T follicular helper cell (primary cell): ENCODE results near the gene SRRM2.

Source experiments
- DNase-seq: peaks from one replicate; pipeline ENCODE4 v3.0.0-alpha.2; 2020; ENCODE audit warnings: low read depth

The SRRM2 gene

GRCh38 chr16:2762711-2763110, 10.3 kb downstream of the SRRM2 start:
- DNase-seq = no peak

- no peak for DNase-seq
These were observed 10.7 kb downstream of the SRRM2 start for GRCh38 chr16:2763173-2763572.

- DNase-seq = no peak
These were observed 12.3 kb downstream of the SRRM2 start for GRCh38 chr16:2764718-2765117.

- DNase-seq = no peak
These were observed 13.3 kb downstream of the SRRM2 start for GRCh38 chr16:2765462-2766404.

GRCh38 chr16:2766430-2767139, 14.1 kb downstream of the SRRM2 start:
- no peak for DNase-seq

- no peak for DNase-seq
These were observed 14.8 kb downstream of the SRRM2 start for GRCh38 chr16:2767140-2767731.

- no peak for DNase-seq
These were observed 15.5 kb downstream of the SRRM2 start for GRCh38 chr16:2767891-2768290.

GRCh38 chr16:2768403-2769089, 16.1 kb downstream of the SRRM2 start:
- DNase-seq = no peak

- DNase-seq = no peak
These were observed 16.7 kb downstream of the SRRM2 start for GRCh38 chr16:2769100-2769529.

GRCh38 chr16:2769675-2770056, 17.2 kb downstream of the SRRM2 start:
- DNase-seq = no peak

- no peak for DNase-seq
These were observed 17.9 kb downstream of the SRRM2 start for GRCh38 chr16:2770057-2770951.

GRCh38 chr16:2771496-2772402, 19.3 kb downstream of the SRRM2 start:
- DNase-seq = no peak

GRCh38 chr16:2773188-2773968, 20.9 kb downstream of the SRRM2 start:
- no peak for DNase-seq

GRCh38 chr16:2774161-2774891, 21.9 kb downstream of the SRRM2 start:
- no peak for DNase-seq

GRCh38 chr16:2775131-2775716, 22.8 kb downstream of the SRRM2 start:
- no peak for DNase-seq

GRCh38 chr16:2775765-2776499, 23.5 kb downstream of the SRRM2 start:
- DNase-seq = no peak

- DNase-seq = no peak
These were observed 24.2 kb downstream of the SRRM2 start for GRCh38 chr16:2776500-2777139.
